Measurements from ENCODE around the gene ZNF148. TPM values are rescaled to one million over a fixed set of nuclear protein-coding genes. Genes with fewer than 3 reads are reported as not detected.

Gene ZNF148
- total RNA-seq, 1 experiment from 2014 or later = 24.8 TPM

- H3K4me1 Mint-ChIP-seq = peaks cover 11 to 13% of the 10 kb centered on the region in 2 experiments
- Histone ChIP-seq H3K27ac (ENCODE audit: insufficient read length, low read depth, low read length) (no peak overlapping the region), H3K23ac (ENCODE audit: insufficient read length, low read depth, low read length) (no peak overlapping the region), H4K5ac (ENCODE audit: insufficient read length, low read depth, low read length) (no peak overlapping the region), H2AK5ac (ENCODE audit: insufficient read length, low read length) (no peak overlapping the region), H4K8ac (replicated peaks; ENCODE audit: insufficient read length, low read depth, low read length) (no peak overlapping the region), H2BK15ac (ENCODE audit: low read depth, low read length) (no peak overlapping the region), H2BK5ac (ENCODE audit: insufficient read length, low read length) (no peak overlapping the region), H4K91ac (ENCODE audit: insufficient read length, low read depth, low read length) (no peak overlapping the region), H3K14ac (ENCODE audit: insufficient read depth, low read length) (no peak overlapping the region), H3K9ac (ENCODE audit: extremely low read depth, insufficient read length, low read length) (no peak overlapping the region), H3K18ac (ENCODE audit: insufficient read length, low read depth, low read length) (no peak overlapping the region), H3K4me2 (ENCODE audit: insufficient read depth, insufficient read length, low read length) (no peak overlapping the region), H2BK12ac (ENCODE audit: insufficient read length, low read depth, low read length) (no peak overlapping the region), H3K4ac (ENCODE audit: low read depth, low read length) (no peak overlapping the region), H4K20me1 (ENCODE audit: control insufficient read depth, insufficient read depth, insufficient read length) (no peaks in the 10 kb centered on the region), H2BK120ac (ENCODE audit: low read depth, low read length, poor library complexity, severe bottlenecking) (no peak overlapping the region), H3K9me3 (ENCODE audit: control insufficient read depth, low read depth, low read length) (no peaks in the 10 kb centered on the region), H3K23me2 (ENCODE audit: insufficient read length, low read depth, low read length, poor library complexity, severe bottlenecking) (peaks cover 3% of the 10 kb centered on the region), H3K27me3 (ENCODE audit: insufficient read depth, low read length) (no peaks in the 10 kb centered on the region), H3K4me1 (ENCODE audit: insufficient read depth, low read length) (no peaks in the 10 kb centered on the region), H3K79me2 (ENCODE audit: insufficient read depth, low read length) (peaks cover 2% of the 10 kb centered on the region; the same call in 1 of the 2 replicates), H3T11ph (ENCODE audit: low read length) (no peak overlapping the region), H2AFZ (ENCODE audit: low read length) (no peak overlapping the region), H2BK20ac (ENCODE audit: low read depth, low read length, poor library complexity, severe bottlenecking) (no peak overlapping the region), H3K79me1 (ENCODE audit: insufficient read depth, low read depth, low read length, poor library complexity, severe bottlenecking) (peaks cover 5% of the 10 kb centered on the region), H3K56ac (ENCODE audit: insufficient read length, low read depth, low read length) (no peak overlapping the region)
- DNase-seq = no peak
- no CpG with 5 or more reads among the region's 5 CpGs for WGBS (ENCODE audit: extremely low coverage, insufficient read length, low lambda C conversion rate)
- H3K4me3 Mint-ChIP-seq = no peak overlapping the region
- H3K27me3 Mint-ChIP-seq (ENCODE audit: low read depth) = no peaks in the 10 kb centered on the region
- H3K36me3 Mint-ChIP-seq (ENCODE audit: insufficient read depth in 1 of 3, low read depth in 3 of 3) = no peaks in the 10 kb centered on the region; a peak in 2 of 7 replicates
- peak overlapping the region in 1 of 3 experiments; percentile 69; a peak in 2 of 7 replicates for H3K27ac Mint-ChIP-seq
- TF ChIP-seq, protein P1, sequence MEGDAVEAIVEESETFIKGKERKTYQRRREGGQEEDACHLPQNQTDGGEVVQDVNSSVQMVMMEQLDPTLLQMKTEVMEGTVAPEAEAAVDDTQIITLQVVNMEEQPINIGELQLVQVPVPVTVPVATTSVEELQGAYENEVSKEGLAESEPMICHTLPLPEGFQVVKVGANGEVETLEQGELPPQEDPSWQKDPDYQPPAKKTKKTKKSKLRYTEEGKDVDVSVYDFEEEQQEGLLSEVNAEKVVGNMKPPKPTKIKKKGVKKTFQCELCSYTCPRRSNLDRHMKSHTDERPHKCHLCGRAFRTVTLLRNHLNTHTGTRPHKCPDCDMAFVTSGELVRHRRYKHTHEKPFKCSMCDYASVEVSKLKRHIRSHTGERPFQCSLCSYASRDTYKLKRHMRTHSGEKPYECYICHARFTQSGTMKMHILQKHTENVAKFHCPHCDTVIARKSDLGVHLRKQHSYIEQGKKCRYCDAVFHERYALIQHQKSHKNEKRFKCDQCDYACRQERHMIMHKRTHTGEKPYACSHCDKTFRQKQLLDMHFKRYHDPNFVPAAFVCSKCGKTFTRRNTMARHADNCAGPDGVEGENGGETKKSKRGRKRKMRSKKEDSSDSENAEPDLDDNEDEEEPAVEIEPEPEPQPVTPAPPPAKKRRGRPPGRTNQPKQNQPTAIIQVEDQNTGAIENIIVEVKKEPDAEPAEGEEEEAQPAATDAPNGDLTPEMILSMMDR (conservative IDR thresholded peaks at IDR 0.05) = no peak
- H3K9me3 Mint-ChIP-seq = no peaks in the 10 kb centered on the region
Measured at GRCh38 chr3:125356140-125357026, 18.7 kb downstream of the ZNF148 start.

Data from H9 (cell line).